ENCODE data around the gene DAGLA. TPM values are rescaled to one million over a fixed set of nuclear protein-coding genes. Genes with fewer than 3 reads are reported as not detected.

The DAGLA gene
- total RNA-seq, 1 donor from 2014 or later = 4.6 TPM

- no peak for DNase-seq (ENCODE audit: low read depth)
- H3K27me3 ChIP-seq (ENCODE audit: control insufficient read depth, insufficient read depth, low read length) = peaks cover 3% of the 10 kb centered on the region
- TF ChIP-seq CTCF (IDR thresholded peaks at IDR 0.05; ENCODE audit: insufficient read depth, low read length, poor library complexity, severe bottlenecking) = no peak
- no peaks in the 10 kb centered on the region for H3K36me3 ChIP-seq (ENCODE audit: control insufficient read depth, insufficient read depth, low read length)
- H3K4me3 ChIP-seq (ENCODE audit: low read depth, low read length) = no peak overlapping the region
These were observed 10.7 kb downstream of the DAGLA start for GRCh38 chr11:61690706-61691379.

- H3K4me3 ChIP-seq (ENCODE audit: low read depth, low read length) = no peak overlapping the region
- no peak for DNase-seq (ENCODE audit: low read depth)
- no peak for TF ChIP-seq CTCF (IDR thresholded peaks at IDR 0.05; ENCODE audit: insufficient read depth, low read length, poor library complexity, severe bottlenecking)
- H3K36me3 ChIP-seq (ENCODE audit: control insufficient read depth, insufficient read depth, low read length) = no peaks in the 10 kb centered on the region
- H3K27me3 ChIP-seq (ENCODE audit: control insufficient read depth, insufficient read depth, low read length) = no peaks in the 10 kb centered on the region
These were observed 11.4 kb downstream of the DAGLA start for GRCh38 chr11:61691380-61692156.

- no peak for DNase-seq (ENCODE audit: low read depth)
- no peak for TF ChIP-seq CTCF (IDR thresholded peaks at IDR 0.05; ENCODE audit: insufficient read depth, low read length, poor library complexity, severe bottlenecking)
These were observed 13.9 kb downstream of the DAGLA start for GRCh38 chr11:61693922-61694601.

GRCh38 chr11:61694602-61694939, 14.4 kb downstream of the DAGLA start:
- no peaks in the 10 kb centered on the region for H3K27me3 ChIP-seq (ENCODE audit: control insufficient read depth, insufficient read depth, low read length)
- no peaks in the 10 kb centered on the region for H3K36me3 ChIP-seq (ENCODE audit: control insufficient read depth, insufficient read depth, low read length)
- no peak for DNase-seq (ENCODE audit: low read depth)
- H3K4me3 ChIP-seq (ENCODE audit: low read depth, low read length) = no peak overlapping the region
- TF ChIP-seq CTCF (IDR thresholded peaks at IDR 0.05; ENCODE audit: insufficient read depth, low read length, poor library complexity, severe bottlenecking) = no peak

More at GRCh38 chr11:61693922-61694601, 13.9 kb downstream of the DAGLA start:
- Histone ChIP-seq H3K36me3 (ENCODE audit: control insufficient read depth, insufficient read depth, low read length) (no peaks in the 10 kb centered on the region), H3K27me3 (ENCODE audit: control insufficient read depth, insufficient read depth, low read length) (no peaks in the 10 kb centered on the region), H3K4me3 (ENCODE audit: low read depth, low read length) (no peak overlapping the region)

- DNase-seq (ENCODE audit: low read depth) = no peak
- no peaks in the 10 kb centered on the region for H3K36me3 ChIP-seq (ENCODE audit: control insufficient read depth, insufficient read depth, low read length)
- TF ChIP-seq CTCF (IDR thresholded peaks at IDR 0.05; ENCODE audit: insufficient read depth, low read length, poor library complexity, severe bottlenecking) = peak; percentile 42
- no peak overlapping the region for H3K4me3 ChIP-seq (ENCODE audit: low read depth, low read length)
- no peaks in the 10 kb centered on the region for H3K27me3 ChIP-seq (ENCODE audit: control insufficient read depth, insufficient read depth, low read length)
These were observed 14.9 kb downstream of the DAGLA start for GRCh38 chr11:61694946-61695706.

Measured in kidney epithelial cell (primary cell).